CD4-positive, alpha-beta T cell treated with Interferon gamma for 1 hour (primary cell): Measurements from ENCODE around the gene MX2.
"Not testable (repeated sequence)": the region's sequence is repeated elsewhere in the genome, so short reads cannot be mapped to it uniquely, and the experiment has no call there.

Experiments
- DNase-seq: peaks from one replicate; pipeline ENCODE4 v3.0.0-alpha.2; 2020

The MX2 gene

GRCh38 chr21:41342035-41342434, 19.8 kb upstream of the MX2 start:
- no peak for DNase-seq

- DNase-seq: no peak
These were observed 17.7 kb upstream of the MX2 start for GRCh38 chr21:41344146-41344545.

- no peak for DNase-seq
These were observed 16.5 kb upstream of the MX2 start for GRCh38 chr21:41345356-41345755.

- DNase-seq: no peak
These were observed 15.7 kb upstream of the MX2 start for GRCh38 chr21:41345934-41346685.

- no peak for DNase-seq
These were observed 15.1 kb upstream of the MX2 start for GRCh38 chr21:41346758-41347157.

GRCh38 chr21:41348434-41348833, 13.4 kb upstream of the MX2 start:
- DNase-seq: no peak

GRCh38 chr21:41349126-41349525, 12.7 kb upstream of the MX2 start:
- DNase-seq: no peak

- no peak for DNase-seq
These were observed 12.0 kb upstream of the MX2 start for GRCh38 chr21:41349619-41350390.

GRCh38 chr21:41350436-41351155, 11.2 kb upstream of the MX2 start:
- DNase-seq: no peak

GRCh38 chr21:41357546-41357945, 4.3 kb upstream of the MX2 start:
- DNase-seq: no peak

GRCh38 chr21:41358193-41359166, 3.3 kb upstream of the MX2 start:
- DNase-seq: no peak

GRCh38 chr21:41359286-41359685, 2.5 kb upstream of the MX2 start:
- DNase-seq: no peak

GRCh38 chr21:41359754-41360071, 2.1 kb upstream of the MX2 start:
- not testable (repeated sequence) for DNase-seq

- DNase-seq: no peak
These were observed 1.6 kb upstream of the MX2 start for GRCh38 chr21:41360072-41360821.

GRCh38 chr21:41361053-41361785, 608 bp upstream of the MX2 start:
- DNase-seq: no peak

GRCh38 chr21:41362605-41363369, 960 bp downstream of the MX2 start:
- no peak for DNase-seq

- DNase-seq: no peak
These were observed 1.8 kb downstream of the MX2 start for GRCh38 chr21:41363370-41364270.

GRCh38 chr21:41364308-41364707, 2.5 kb downstream of the MX2 start:
- no peak for DNase-seq

- DNase-seq: no peak
These were observed 3.7 kb downstream of the MX2 start for GRCh38 chr21:41365377-41366107.
